LNCAP (cell line): ENCODE results near the gene SCYL1.

Source experiments
- CTCF ChIP-seq: fragments of 450-650 bp; IDR thresholded peaks from 2 replicates; pipeline ENCODE4 v1.5.1; 2017; ENCODE audit warnings: mild to moderate bottlenecking

Gene SCYL1

GRCh38 chr11:65571940-65572339 lies 47.1 kb downstream of the SCYL1 start:
- TF ChIP-seq CTCF, result peak; percentile 36; the same call in 1 of the 2 replicates

GRCh38 chr11:65572356-65573051 lies 47.6 kb downstream of the SCYL1 start, which contains the start of gene FAM89B:
Gene FAM89B, plus strand, starts transcription at chr11:65572538. Its CDS starts 132 bp downstream, at chr11:65572670.
- no peak for TF ChIP-seq CTCF

GRCh38 chr11:65573391-65574079 lies 48.7 kb downstream of the SCYL1 start:
- no peak for TF ChIP-seq CTCF

GRCh38 chr11:65574109-65574810 lies 49.4 kb downstream of the SCYL1 start:
- TF ChIP-seq CTCF, result peak; percentile 93

- no peak for TF ChIP-seq CTCF
These were observed 50.1 kb downstream of the SCYL1 start for GRCh38 chr11:65574811-65575567.

GRCh38 chr11:65575568-65576231 lies 50.8 kb downstream of the SCYL1 start, which contains the start of gene EHBP1L1:
Gene EHBP1L1, plus strand, starts transcription at chr11:65576053. Its CDS starts 250 bp downstream, at chr11:65576303.
- TF ChIP-seq CTCF, result no peak
